ENCODE measurements around the gene PET100.

The PET100 gene

DNA sequence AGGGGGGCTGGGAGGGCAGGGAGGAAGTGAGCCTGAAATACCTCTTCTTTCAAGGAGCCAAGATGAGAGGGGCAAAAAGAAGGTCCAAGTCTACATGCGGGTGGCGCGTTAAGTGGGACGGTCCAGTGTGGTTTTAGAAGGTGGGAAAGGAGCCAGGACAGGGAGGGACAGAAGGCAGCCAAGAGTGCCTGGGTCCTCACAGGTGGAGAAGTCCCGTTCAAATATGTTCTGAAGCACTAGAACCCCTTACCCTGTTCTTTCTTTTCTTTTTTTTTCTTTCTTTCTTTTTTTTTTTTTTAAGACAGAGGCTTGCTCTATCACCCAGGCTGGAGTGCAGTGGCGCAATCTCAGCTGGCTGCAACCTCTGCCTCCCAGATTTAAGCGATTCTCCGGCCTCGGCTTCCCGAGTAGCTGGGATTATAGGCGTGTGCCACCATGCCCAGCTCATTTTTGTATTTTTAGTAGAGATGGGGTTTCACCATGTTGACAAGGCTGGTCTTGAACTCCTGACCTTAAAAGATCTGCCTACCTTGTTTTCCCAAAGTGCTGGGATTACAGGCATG, 26.6 kb upstream of the PET100 start:
- H3K4me3 ChIP-seq (replicated peaks; ENCODE audit: low read depth, low read length): no peak overlapping the region
- H3K27me3 ChIP-seq (replicated peaks; ENCODE audit: control insufficient read depth, insufficient read depth, low read length): no peaks in the 10 kb centered on the region
- H3K36me3 ChIP-seq (ENCODE audit: control insufficient read depth, insufficient read depth, low read length): no peaks in the 10 kb centered on the region
- TF ChIP-seq, protein P1, sequence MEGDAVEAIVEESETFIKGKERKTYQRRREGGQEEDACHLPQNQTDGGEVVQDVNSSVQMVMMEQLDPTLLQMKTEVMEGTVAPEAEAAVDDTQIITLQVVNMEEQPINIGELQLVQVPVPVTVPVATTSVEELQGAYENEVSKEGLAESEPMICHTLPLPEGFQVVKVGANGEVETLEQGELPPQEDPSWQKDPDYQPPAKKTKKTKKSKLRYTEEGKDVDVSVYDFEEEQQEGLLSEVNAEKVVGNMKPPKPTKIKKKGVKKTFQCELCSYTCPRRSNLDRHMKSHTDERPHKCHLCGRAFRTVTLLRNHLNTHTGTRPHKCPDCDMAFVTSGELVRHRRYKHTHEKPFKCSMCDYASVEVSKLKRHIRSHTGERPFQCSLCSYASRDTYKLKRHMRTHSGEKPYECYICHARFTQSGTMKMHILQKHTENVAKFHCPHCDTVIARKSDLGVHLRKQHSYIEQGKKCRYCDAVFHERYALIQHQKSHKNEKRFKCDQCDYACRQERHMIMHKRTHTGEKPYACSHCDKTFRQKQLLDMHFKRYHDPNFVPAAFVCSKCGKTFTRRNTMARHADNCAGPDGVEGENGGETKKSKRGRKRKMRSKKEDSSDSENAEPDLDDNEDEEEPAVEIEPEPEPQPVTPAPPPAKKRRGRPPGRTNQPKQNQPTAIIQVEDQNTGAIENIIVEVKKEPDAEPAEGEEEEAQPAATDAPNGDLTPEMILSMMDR (IDR thresholded peaks at IDR 0.05; ENCODE audit: insufficient read depth, low read length, poor library complexity, severe bottlenecking): no peak
- no peak for DNase-seq (ENCODE audit: extremely low read depth, insufficient read length)

DNA sequence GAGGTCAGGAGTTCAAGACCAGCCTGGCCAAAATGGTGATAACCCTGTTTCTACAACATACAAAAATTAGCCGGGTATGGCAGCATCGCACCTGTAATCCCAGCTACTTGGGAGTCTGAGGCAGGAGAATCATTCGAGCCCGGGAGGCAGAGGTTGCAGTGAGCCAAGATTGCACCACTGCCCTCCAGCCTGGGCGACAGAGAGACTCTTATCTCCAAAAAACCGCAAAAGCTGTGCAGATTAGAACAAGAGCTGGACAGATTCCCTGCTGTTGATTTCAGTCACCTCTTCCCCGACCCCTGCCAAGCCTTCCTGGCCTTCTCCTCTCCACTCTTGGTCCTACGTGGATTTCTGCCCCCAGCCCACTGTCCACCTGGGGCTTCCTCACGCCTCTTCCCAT, 25.7 kb upstream of the PET100 start:
- no peaks in the 10 kb centered on the region for H3K27me3 ChIP-seq (replicated peaks; ENCODE audit: control insufficient read depth, insufficient read depth, low read length)
- no peaks in the 10 kb centered on the region for H3K36me3 ChIP-seq (ENCODE audit: control insufficient read depth, insufficient read depth, low read length)
- no peak for DNase-seq (ENCODE audit: extremely low read depth, insufficient read length)
- TF ChIP-seq, protein P1 (IDR thresholded peaks at IDR 0.05; ENCODE audit: insufficient read depth, low read length, poor library complexity, severe bottlenecking): no peak
- H3K4me3 ChIP-seq (replicated peaks; ENCODE audit: low read depth, low read length): no peak overlapping the region

DNA sequence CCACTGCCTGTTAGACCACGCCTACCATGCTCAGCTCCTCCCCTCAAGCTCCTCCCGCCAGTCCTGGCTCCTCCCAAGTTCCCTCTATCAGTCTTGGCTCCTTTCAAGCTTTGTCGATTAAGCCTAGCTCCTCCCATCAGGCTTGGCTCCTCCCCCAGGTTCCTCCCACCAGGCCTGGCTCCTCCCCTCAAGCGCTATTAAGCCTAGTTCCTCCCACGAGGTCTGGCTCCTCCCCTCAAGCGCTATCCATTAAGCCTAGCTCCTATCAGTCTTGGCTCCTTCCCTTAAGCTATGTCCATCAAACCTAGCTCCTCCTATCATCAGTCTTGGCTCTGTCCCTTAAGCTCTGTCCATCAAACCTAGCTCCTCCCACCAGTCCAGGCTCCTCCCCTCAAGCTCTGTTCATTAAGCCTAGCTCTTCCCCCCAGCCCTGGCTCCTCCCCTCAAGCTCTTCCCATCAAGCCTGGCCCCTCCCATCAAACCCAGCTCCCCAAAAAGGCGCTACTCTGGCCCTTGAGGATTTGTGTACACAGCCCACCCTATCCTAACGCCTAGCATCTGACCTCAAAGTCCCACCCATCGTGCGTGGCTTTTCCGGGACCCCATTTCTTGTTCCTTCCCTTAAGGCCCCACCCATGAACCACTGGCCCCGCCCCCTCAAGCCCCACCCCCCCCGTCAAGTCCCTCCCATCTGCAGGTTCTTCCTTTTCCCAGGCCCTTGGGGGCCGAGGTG, 23.9 kb upstream of the PET100 start:
- TF ChIP-seq, protein P1 (IDR thresholded peaks at IDR 0.05; ENCODE audit: insufficient read depth, low read length, poor library complexity, severe bottlenecking): no peak
- H3K4me3 ChIP-seq (replicated peaks; ENCODE audit: low read depth, low read length): no peak overlapping the region
- no peaks in the 10 kb centered on the region for H3K27me3 ChIP-seq (replicated peaks; ENCODE audit: control insufficient read depth, insufficient read depth, low read length)
- H3K36me3 ChIP-seq (ENCODE audit: control insufficient read depth, insufficient read depth, low read length): no peaks in the 10 kb centered on the region
- DNase-seq (ENCODE audit: extremely low read depth, insufficient read length): peak; percentile 52

DNA sequence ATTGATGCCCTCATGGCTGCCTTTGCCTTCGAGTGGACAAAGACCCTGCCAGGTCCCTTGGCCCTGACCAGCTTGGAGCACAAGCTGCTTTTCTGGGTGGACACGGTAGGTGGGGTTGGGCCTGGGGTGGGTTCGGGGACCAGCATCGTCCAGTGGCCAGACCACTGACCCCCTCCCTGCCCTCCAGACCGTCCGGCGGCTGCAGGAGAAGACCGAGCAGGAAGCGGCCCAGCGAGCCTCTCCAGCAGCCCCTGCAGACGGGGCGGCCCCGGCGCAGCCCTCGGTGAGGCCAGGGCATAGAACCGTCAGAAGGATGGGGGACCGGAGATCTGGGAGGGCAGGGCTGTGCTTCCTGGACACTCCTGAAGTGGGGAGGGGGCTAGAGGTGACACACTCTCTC, 23.3 kb upstream of the PET100 start:
- Histone ChIP-seq H3K4me3 (replicated peaks; ENCODE audit: low read depth, low read length) (no peak overlapping the region), H3K36me3 (ENCODE audit: control insufficient read depth, insufficient read depth, low read length) (no peaks in the 10 kb centered on the region; the same call in 1 of the 2 replicates), H3K27me3 (replicated peaks; ENCODE audit: control insufficient read depth, insufficient read depth, low read length) (no peaks in the 10 kb centered on the region)
- DNase-seq (ENCODE audit: extremely low read depth, insufficient read length): no peak
- TF ChIP-seq, protein P1 (IDR thresholded peaks at IDR 0.05; ENCODE audit: insufficient read depth, low read length, poor library complexity, severe bottlenecking): no peak

DNA sequence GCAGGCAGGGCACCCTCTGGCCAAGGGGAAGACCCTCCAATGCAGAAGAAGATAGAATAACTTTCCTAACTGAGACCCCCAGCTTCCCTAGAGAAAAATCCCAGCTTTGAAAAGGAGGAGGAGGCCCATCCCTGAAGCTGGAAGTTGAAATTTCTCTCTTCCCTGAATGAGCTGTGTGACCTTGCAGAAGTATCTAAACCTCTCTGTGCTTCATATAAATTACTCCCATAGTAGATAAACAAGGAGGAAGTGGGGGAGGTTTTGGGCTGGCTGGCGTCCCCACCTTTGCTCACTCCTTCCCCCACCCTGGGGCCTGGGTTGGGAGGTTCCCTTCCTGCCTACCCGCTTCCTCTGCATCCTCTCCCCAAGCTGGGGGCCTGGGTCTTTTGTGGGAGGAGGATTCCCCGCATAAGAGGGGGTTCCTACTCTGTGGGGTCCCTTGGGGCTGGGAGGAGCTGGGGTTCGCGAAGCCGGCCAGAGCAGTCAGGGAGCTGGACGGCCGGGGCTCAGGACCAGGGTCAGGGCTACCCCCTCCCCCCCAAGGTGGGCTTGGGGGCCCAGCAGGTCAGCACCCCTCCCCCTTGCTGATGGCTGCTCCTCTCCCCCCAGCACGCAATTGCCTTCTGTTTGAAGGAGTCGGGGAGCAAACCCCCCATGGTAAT, 22.2 kb upstream of the PET100 start:
- DNase-seq (ENCODE audit: extremely low read depth, insufficient read length): no peak
- H3K4me3 ChIP-seq (replicated peaks; ENCODE audit: low read depth, low read length): no peak overlapping the region
- H3K27me3 ChIP-seq (replicated peaks; ENCODE audit: control insufficient read depth, insufficient read depth, low read length): no peaks in the 10 kb centered on the region
- TF ChIP-seq, protein P1 (IDR thresholded peaks at IDR 0.05; ENCODE audit: insufficient read depth, low read length, poor library complexity, severe bottlenecking): no peak
- no peaks in the 10 kb centered on the region; the same call in 1 of the 2 replicates for H3K36me3 ChIP-seq (ENCODE audit: control insufficient read depth, insufficient read depth, low read length)
